Retinal pigment epithelial cell (primary cell): Measurements from ENCODE around the gene TOMM34.

Experiments used
- DNase-seq: peaks from one replicate; pipeline ENCODE4 v3.0.0-alpha.2; 2010; ENCODE audit warnings: low read depth
- H3K4me3 ChIP-seq: 2 replicates; pipeline ENCODE4 v1.5.1; 2011; ENCODE audit warnings: mild to moderate bottlenecking, low read length, control low read depth, moderate library complexity
- TF ChIP-seq, protein P1 (sequence below): conservative IDR thresholded peaks from 2 replicates; pipeline ENCODE4 v1.5.1; 2011; ENCODE audit warnings: low read depth, low read length, control low read depth, inconsistent platforms

Gene TOMM34

DNA sequence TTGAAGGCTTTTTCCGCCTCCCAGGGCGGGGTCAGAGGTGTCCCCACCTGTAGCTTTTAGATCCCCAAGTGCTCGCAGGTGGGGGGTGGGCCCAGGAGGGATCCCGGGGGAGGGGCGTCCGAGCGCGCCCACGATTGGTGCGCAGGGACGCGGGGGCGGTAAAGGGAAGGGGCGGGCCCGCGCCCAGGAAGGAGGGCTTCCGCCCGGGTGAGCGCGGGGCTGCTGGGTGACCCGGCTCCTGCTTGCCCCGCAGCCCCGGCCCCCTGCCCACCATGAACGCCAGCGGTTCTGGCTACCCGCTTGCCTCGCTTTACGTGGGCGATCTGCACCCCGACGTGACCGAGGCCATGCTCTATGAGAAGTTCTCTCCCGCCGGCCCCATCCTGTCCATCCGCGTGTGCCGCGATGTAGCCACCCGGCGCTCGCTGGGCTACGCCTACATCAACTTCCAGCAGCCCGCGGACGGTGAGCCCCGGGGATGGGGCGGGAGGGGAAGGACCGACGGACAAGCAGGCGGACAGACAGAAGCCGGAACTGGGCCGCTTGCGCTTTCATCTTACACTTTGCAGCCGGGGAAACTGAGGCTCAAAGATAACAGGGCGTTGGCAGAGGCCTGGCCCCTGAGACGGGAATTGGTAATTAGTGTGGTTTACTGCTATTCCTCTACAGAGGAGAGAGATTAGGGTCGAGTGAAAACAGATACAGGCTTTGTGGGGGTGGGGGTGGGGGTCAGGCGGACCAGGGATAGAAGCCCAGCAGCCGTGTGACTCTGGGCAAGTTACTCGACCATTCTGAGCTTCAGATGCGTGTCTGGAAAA lies 50.1 kb downstream of the TOMM34 start, which contains the start of gene PABPC1L:
Gene PABPC1L (plus strand): TSS at position 189 of the 818 bp plus-strand sequence. CDS start 84 bp downstream, at position 273.
- TF ChIP-seq, protein P1, sequence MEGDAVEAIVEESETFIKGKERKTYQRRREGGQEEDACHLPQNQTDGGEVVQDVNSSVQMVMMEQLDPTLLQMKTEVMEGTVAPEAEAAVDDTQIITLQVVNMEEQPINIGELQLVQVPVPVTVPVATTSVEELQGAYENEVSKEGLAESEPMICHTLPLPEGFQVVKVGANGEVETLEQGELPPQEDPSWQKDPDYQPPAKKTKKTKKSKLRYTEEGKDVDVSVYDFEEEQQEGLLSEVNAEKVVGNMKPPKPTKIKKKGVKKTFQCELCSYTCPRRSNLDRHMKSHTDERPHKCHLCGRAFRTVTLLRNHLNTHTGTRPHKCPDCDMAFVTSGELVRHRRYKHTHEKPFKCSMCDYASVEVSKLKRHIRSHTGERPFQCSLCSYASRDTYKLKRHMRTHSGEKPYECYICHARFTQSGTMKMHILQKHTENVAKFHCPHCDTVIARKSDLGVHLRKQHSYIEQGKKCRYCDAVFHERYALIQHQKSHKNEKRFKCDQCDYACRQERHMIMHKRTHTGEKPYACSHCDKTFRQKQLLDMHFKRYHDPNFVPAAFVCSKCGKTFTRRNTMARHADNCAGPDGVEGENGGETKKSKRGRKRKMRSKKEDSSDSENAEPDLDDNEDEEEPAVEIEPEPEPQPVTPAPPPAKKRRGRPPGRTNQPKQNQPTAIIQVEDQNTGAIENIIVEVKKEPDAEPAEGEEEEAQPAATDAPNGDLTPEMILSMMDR: no peak
- H3K4me3 ChIP-seq: peak within 1 kb of the TSS; percentile 75
- no peak for DNase-seq

DNA sequence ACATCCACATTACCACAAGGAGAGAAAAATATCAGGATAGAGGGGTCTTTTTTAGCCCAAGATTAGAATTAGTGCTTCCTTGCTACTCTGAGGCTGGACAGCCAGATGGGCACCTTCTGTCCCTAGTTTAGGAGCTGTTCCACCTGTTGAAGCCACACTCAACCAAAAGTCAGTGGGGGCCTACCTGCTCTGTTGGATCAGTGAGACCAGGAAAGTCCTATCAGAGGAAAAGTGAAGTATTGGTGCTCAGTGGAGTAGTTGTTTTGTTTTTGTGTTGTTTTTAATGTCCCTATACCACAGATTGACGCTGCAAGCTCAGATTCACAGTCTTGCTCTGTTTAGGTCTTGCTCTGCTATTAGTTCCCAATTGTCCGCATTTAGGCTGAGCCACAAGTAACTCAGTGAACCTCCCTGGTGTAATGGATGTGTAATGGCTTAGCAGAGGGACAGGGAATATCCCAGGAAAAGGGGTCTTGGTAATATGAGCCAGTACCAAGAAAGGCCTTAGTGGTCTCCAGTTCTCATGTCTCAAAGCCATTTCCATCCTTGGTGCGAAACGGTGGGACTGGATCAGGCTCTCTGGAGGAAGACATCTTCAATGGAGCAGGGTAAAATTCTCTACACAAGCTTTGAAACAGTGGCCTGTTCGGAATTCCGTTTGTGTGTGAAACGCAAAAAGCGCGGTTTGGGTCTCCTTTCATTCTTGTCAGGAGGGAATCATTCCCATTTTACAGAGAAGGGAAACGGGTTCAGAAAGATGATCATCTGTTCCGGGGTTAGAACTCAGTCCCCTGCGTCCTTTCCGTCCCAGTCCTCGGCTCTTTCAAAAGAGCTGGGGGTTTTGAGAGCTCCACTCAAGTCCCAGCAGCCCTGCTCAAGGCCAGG lies 51.0 kb downstream of the TOMM34 start:
- no peak for DNase-seq
- H3K4me3 ChIP-seq: peak overlapping the region; percentile 75

DNA sequence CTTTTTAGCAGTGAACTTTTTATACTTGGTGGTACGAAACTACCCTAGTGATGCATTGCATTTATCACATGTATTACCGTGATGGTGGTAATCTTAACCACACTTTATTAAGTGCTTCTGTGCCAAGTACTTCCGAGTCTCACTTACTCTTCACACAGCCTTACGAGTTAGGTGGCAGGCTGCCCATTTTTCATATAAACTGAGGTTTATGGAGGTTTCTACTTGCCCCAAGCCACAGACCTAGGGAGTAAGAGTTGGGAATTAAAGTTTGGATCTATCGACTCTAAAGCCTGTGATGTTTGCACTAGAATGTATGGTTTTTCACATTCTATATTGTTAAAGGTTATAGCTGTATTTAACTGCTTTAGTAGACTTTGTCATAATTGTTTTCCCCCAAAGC lies 55.8 kb downstream of the TOMM34 start:
- no peak overlapping the region for H3K4me3 ChIP-seq
- TF ChIP-seq, protein P1: no peak
- no peak for DNase-seq

More for the DNA sequence above, 51.0 kb downstream of the TOMM34 start:
- TF ChIP-seq, protein P1: no peak

DNA sequence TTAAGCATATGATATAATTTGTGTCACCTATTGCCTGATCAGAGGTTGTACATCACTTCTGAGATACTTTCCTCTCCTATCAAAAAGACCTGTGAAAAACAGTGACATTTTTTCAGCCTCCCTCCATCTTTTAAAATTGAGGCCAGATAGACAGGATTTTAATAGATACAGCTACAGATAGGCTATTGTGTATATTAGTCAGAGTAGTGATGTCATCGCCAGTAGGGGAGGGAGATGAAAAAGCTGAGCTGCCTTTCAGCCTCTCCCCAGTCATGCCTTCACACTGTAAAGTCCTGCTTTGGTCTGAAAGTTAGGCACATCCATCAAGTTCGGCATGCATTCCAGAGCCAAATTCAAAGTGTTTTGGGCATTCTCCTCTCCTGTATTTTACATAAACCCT lies 58.2 kb downstream of the TOMM34 start:
- TF ChIP-seq, protein P1: no peak
- DNase-seq: no peak
- H3K4me3 ChIP-seq: no peak overlapping the region

DNA sequence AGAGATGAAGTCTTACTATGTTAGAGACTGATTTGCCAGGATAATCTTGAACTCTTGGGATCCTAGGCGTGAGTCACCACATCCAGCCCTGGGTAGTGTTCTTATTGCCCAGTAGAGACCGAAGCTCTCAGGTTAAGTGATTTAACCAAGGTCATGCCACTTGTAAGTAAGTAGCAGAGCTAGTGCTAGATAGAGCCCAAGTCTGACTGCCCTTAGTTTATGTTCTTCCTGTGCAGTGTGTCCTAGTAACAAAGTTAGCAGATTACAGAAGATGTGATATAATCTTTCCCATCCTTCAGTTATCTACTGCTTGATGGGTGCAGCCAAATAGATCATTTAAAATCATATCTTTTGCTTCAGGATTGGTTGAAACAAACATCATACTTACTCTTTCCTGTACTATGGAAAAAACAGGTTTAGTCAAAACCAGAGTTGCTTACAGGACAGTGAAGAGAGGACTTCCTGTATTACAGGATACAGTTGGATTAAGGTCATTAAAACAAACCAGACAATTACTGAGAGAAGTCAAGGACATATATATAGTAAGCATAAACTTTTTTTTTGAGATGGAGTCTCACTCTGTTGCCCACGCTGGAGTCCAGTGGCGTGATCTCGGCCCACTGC lies 59.9 kb downstream of the TOMM34 start:
- no peak for DNase-seq
- TF ChIP-seq, protein P1: no peak
- no peak overlapping the region for H3K4me3 ChIP-seq

DNA sequence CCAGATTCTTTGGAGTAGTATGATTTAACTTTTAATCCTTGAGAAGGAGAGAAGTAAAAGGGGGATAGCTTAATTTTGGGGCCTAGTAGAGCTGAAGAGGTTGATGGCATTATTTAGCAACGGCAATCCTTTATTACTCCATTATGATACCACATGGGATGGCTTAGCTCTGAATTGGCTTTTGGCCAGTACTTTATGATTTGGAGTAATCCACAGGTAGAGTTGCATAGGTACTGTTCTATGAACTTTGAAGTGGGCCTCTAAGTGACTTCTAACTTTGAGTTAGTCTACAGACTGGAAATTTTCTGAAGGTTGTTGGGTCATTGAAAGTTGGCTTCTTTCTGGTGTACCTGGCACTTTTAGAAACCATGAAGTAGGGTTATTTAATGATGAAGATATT lies 63.1 kb downstream of the TOMM34 start:
- TF ChIP-seq, protein P1: no peak
- H3K4me3 ChIP-seq: no peak overlapping the region

More for the DNA sequence above, 63.1 kb downstream of the TOMM34 start:
- no peak for DNase-seq
